BE2C (cell line): ENCODE measurements around the gene ALLC.

Source experiments
- DNase-seq: peaks from one replicate; pipeline ENCODE4 v3.0.0-alpha.2; 2020
- H3K27me3 ChIP-seq: fragments of 250-450 bp; sonication (Bioruptor Pico); 2 replicates; pipeline ENCODE4 v1.5.1; 2020; ENCODE audit warnings: mild to moderate bottlenecking
- H3K36me3 ChIP-seq: fragments of 250-450 bp; sonication (Bioruptor Pico); 2 replicates; pipeline ENCODE4 v1.5.1; 2020; ENCODE audit warnings: mild to moderate bottlenecking
- H3K4me1 ChIP-seq: fragments of 250-450 bp; sonication (Bioruptor Pico); 2 replicates; pipeline ENCODE4 v1.5.1; 2020
- H3K4me3 ChIP-seq: 2 replicates; pipeline ENCODE4 v1.5.1; 2011; ENCODE audit warnings: low read depth, low read length
- H3K9me3 ChIP-seq: fragments of 250-450 bp; sonication (Bioruptor Pico); 2 replicates; pipeline ENCODE4 v1.5.1; 2020
- CTCF ChIP-seq: IDR thresholded peaks from 2 replicates; pipeline ENCODE4 v1.5.1; 2012; ENCODE audit warnings: mild to moderate bottlenecking, low read depth, low read length

ALLC gene

GRCh38 chr2:3703236-3703756 lies 45.3 kb downstream of the ALLC start, which contains the start of gene DCDC2C:
Gene DCDC2C (plus strand): TSS chr2:3703575. CDS start chr2:3703752, 177 bp downstream.
- Histone ChIP-seq H3K4me3 (no peak within 1 kb of the TSS), H3K4me1 (no peaks in the 10 kb centered on the region; the same call in 1 of the 2 replicates), H3K9me3 (no peaks in the 10 kb centered on the region), H3K27me3 (no peaks in the 10 kb centered on the region; the same call in 1 of the 2 replicates), H3K36me3 (no peaks in the 10 kb centered on the region)
- DNase-seq, result no peak
- TF ChIP-seq CTCF, result no peak

GRCh38 chr2:3703757-3704355 lies 45.9 kb downstream of the ALLC start:
- no peaks in the 10 kb centered on the region; the same call in 1 of the 2 replicates for H3K4me1 ChIP-seq
- no peak for DNase-seq
- TF ChIP-seq CTCF, result no peak
- H3K4me3 ChIP-seq, result no peak overlapping the region
- H3K36me3 ChIP-seq, result no peaks in the 10 kb centered on the region
- no peaks in the 10 kb centered on the region for H3K9me3 ChIP-seq
- no peaks in the 10 kb centered on the region; the same call in 1 of the 2 replicates for H3K27me3 ChIP-seq

- TF ChIP-seq CTCF, result no peak
- no peaks in the 10 kb centered on the region for H3K9me3 ChIP-seq
- H3K27me3 ChIP-seq, result no peaks in the 10 kb centered on the region; the same call in 1 of the 2 replicates
- no peaks in the 10 kb centered on the region for H3K36me3 ChIP-seq
- no peak for DNase-seq
- H3K4me3 ChIP-seq, result no peak overlapping the region
- no peaks in the 10 kb centered on the region; the same call in 1 of the 2 replicates for H3K4me1 ChIP-seq
Observed at GRCh38 chr2:3704692-3705091, 46.7 kb downstream of the ALLC start.

GRCh38 chr2:3705782-3706181 lies 47.8 kb downstream of the ALLC start:
- DNase-seq, result no peak
- Histone ChIP-seq H3K9me3 (peaks cover 3% of the 10 kb centered on the region; the same call in 1 of the 2 replicates), H3K27me3 (no peaks in the 10 kb centered on the region; the same call in 1 of the 2 replicates), H3K4me1 (no peaks in the 10 kb centered on the region; the same call in 1 of the 2 replicates), H3K36me3 (no peaks in the 10 kb centered on the region), H3K4me3 (no peak overlapping the region)
- no peak for TF ChIP-seq CTCF

- H3K4me3 ChIP-seq, result no peak overlapping the region
- no peaks in the 10 kb centered on the region for H3K27me3 ChIP-seq
- H3K4me1 ChIP-seq, result no peaks in the 10 kb centered on the region; the same call in 1 of the 2 replicates
- no peak for DNase-seq
- H3K9me3 ChIP-seq, result peaks cover 8% of the 10 kb centered on the region; the same call in 1 of the 2 replicates
- no peaks in the 10 kb centered on the region for H3K36me3 ChIP-seq
- TF ChIP-seq CTCF, result no peak
Observed at GRCh38 chr2:3706892-3707291, 48.9 kb downstream of the ALLC start.

- DNase-seq, result no peak
- Histone ChIP-seq H3K36me3 (no peaks in the 10 kb centered on the region), H3K27me3 (no peaks in the 10 kb centered on the region), H3K4me3 (no peak overlapping the region), H3K9me3 (peaks cover 8% of the 10 kb centered on the region; the same call in 1 of the 2 replicates), H3K4me1 (no peaks in the 10 kb centered on the region; the same call in 1 of the 2 replicates)
- no peak for TF ChIP-seq CTCF
Observed at GRCh38 chr2:3708576-3708975, 50.6 kb downstream of the ALLC start.
